Astrocyte of the cerebellum (primary cell): ENCODE data around the gene DACH1.
"Not testable (repeated sequence)": the region's sequence is repeated elsewhere in the genome, so short reads cannot be mapped to it uniquely, and the experiment has no call there.

Source experiments
- DNase-seq: peaks from one replicate; pipeline ENCODE4 v3.0.0-alpha.2; 2011; ENCODE audit warnings: low read depth
- H3K4me3 ChIP-seq: 2 replicates; pipeline ENCODE4 v1.5.1; 2011; ENCODE audit warnings: mild to moderate bottlenecking, low read depth, low read length, moderate library complexity
- in situ Hi-C: cut with HindIII; loops from 2 replicates; pipeline ENCODE4 v1.10.0; 2017; ENCODE audit warnings: low sequenced_read_pairs
- TF ChIP-seq, protein P1 (sequence below): IDR thresholded peaks from 2 replicates; pipeline ENCODE4 v1.5.1; 2012; ENCODE audit warnings: low read length, low read depth, moderate library complexity, mild to moderate bottlenecking; ENCODE audit errors: missing control alignments

DACH1 gene

DNA sequence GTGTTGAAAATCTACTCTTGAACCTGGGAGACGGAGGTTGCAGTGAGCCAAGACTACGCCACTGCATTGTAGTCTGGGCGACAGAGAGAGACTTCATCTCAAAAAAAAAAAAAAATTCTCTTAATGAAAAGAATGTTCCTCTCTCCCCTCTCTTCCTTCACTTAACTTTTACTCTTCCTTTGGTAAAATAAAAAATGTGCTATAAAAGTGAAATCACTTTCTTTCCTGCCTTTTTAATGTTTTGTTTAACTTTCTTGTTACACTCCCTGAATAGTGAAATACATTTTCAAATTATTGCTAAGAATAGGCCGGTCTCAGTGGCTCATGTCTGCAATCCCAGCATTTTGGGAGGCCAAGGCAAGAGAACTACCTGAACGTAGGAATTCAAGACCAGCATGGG lies 86.5 kb downstream of the DACH1 start:
- DNase-seq, result no peak
- TF ChIP-seq, protein P1, sequence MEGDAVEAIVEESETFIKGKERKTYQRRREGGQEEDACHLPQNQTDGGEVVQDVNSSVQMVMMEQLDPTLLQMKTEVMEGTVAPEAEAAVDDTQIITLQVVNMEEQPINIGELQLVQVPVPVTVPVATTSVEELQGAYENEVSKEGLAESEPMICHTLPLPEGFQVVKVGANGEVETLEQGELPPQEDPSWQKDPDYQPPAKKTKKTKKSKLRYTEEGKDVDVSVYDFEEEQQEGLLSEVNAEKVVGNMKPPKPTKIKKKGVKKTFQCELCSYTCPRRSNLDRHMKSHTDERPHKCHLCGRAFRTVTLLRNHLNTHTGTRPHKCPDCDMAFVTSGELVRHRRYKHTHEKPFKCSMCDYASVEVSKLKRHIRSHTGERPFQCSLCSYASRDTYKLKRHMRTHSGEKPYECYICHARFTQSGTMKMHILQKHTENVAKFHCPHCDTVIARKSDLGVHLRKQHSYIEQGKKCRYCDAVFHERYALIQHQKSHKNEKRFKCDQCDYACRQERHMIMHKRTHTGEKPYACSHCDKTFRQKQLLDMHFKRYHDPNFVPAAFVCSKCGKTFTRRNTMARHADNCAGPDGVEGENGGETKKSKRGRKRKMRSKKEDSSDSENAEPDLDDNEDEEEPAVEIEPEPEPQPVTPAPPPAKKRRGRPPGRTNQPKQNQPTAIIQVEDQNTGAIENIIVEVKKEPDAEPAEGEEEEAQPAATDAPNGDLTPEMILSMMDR, result no peak
- H3K4me3 ChIP-seq, result no peak overlapping the region
- in situ Hi-C loops, result no loop called here

DNA sequence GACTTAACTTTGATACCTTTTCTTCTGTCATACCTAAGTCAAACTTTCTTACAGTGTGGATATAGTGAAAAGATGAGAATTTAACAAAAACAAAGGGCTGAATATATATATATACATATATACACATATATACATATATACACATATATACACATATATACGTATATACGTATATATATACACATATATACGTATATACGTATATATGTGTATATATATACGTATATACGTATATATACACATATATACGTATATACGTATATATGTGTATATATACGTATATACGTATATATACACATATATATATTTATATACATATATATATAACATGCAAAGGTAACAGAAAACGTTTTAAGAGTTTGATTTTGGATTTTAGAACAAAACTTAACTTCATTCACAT lies 88.0 kb downstream of the DACH1 start:
- in situ Hi-C loops, H3K4me3 ChIP-seq, DNase-seq: not testable (repeated sequence)

DNA sequence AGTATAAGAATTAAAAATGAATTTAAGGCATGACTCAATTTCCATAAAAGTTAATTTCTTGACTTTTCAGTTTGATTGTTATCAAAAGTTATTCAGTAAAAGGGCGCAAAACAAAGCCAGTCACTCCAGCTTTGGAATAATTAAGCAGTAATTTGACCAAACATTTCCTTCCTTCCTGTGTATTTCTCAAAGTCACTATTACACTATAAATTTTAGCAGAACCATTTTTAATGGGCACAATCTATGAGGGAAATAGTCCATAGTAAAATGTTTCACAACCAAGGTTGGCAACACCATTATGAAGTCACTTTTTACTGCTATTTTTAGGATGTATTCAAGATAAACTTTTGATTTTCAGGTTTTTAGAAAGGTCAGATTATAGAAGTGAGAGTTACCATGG lies 91.0 kb downstream of the DACH1 start:
- DNase-seq, result no peak
- in situ Hi-C loops, result no loop called here
- H3K4me3 ChIP-seq, result no peak overlapping the region
- TF ChIP-seq, protein P1, result no peak

- TF ChIP-seq, protein P1, result no peak
- DNase-seq, result no peak
- H3K4me3 ChIP-seq, result no peak overlapping the region
- in situ Hi-C loops, result no loop called here
These were observed 92.1 kb downstream of the DACH1 start for GRCh38 chr13:71774863-71775262.

GRCh38 chr13:71773531-71773930 lies 93.5 kb downstream of the DACH1 start:
- TF ChIP-seq, protein P1, result no peak
- in situ Hi-C loops, result no loop called here
- DNase-seq, result no peak
- no peak overlapping the region for H3K4me3 ChIP-seq

DNA sequence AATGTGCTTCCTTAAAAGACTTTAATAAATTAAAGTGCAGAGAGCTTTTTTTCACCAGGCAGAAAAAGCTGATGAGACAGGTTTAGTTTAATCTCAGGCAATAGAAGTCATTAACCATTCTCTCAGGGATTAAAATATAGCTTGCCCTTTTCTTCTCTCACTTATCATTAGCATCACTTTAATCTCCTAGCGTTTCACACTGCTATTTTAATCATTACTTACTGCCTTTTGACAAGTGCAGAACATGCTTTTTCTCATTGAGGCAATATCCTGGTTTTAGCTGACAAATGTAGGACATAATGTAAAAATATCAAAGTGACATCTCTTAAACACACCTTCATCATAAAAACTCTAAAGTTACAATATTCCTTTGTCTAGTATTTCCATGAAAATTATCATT lies 94.6 kb downstream of the DACH1 start:
- TF ChIP-seq, protein P1, result no peak
- in situ Hi-C loops, result no loop called here
- no peak for DNase-seq

GRCh38 chr13:71771144-71771543 lies 95.9 kb downstream of the DACH1 start:
- no peak for DNase-seq
- no peak overlapping the region for H3K4me3 ChIP-seq
- TF ChIP-seq, protein P1, result no peak
- in situ Hi-C loops, result no loop called here

More for the DNA sequence above, 94.6 kb downstream of the DACH1 start:
- H3K4me3 ChIP-seq, result no peak overlapping the region
